Thymus (tissue), 11 donors: ENCODE measurements around the gene POLD2. TPM values are rescaled to one million over a fixed set of nuclear protein-coding genes. Genes with fewer than 3 reads are reported as not detected.

Source experiments
- DNase-seq, 9 donors: peaks; one replicate each; pipeline ENCODE4 v3.0.0-alpha.2; 2013; ENCODE audit warnings: low spot score in 9 of 9, low read depth in 6 of 9, missing footprints in 1 of 9
- H3K27ac ChIP-seq, 2 donors: one replicate each; pipeline ENCODE4 v1.5.1; 2013; ENCODE audit warnings: control low read depth in 1 of 2, low read depth in 1 of 2, low read length in 1 of 2, mild to moderate bottlenecking in 1 of 2, moderate library complexity in 1 of 2
- H3K27me3 ChIP-seq, 2 donors: one replicate each; pipeline ENCODE4 v1.5.1; 2013; ENCODE audit warnings: low read length in 1 of 2; ENCODE audit not compliant: control insufficient read depth in 2 of 2, insufficient read depth in 1 of 2
- H3K36me3 ChIP-seq, 2 donors: one replicate each; pipeline ENCODE4 v1.5.1; 2013; ENCODE audit warnings: low read length in 1 of 2, mild to moderate bottlenecking in 1 of 2, moderate library complexity in 1 of 2; ENCODE audit not compliant: control insufficient read depth in 2 of 2, insufficient read depth in 2 of 2
- H3K4me1 ChIP-seq, 2 donors: one replicate each; pipeline ENCODE4 v1.5.1; 2013; ENCODE audit warnings: low read length in 2 of 2; ENCODE audit not compliant: control insufficient read depth in 2 of 2, insufficient read depth in 2 of 2
- H3K4me3 ChIP-seq, 2 donors: one replicate each; pipeline ENCODE4 v1.5.1; 2013; ENCODE audit warnings: low read length in 2 of 2, control low read depth in 1 of 2, mild to moderate bottlenecking in 1 of 2
- H3K9me3 ChIP-seq, 2 donors: one replicate each; pipeline ENCODE4 v1.5.1; 2013; ENCODE audit warnings: low read length in 1 of 2, mild to moderate bottlenecking in 1 of 2; ENCODE audit not compliant: control insufficient read depth in 2 of 2, insufficient read depth in 1 of 2
- WGBS: extraction: QIAGEN DNeasy Blood & Tissue Kit; methylation state at CpG from one replicate; pipeline ENCODE4 v1.1.7; 2013; 5-methylcytosine and 5-hydroxymethylcytosine counted together
- polyA plus RNA-seq: library from polyadenylated mRNA; stranded (reverse); fragments of 200-250 nt; gene quantifications from one replicate; pipeline ENCODE4 v1.2.3, GENCODE V29; 2013
- total RNA-seq: library from RNA; stranded (reverse); fragments of 120-200 nt; gene quantifications from one replicate; pipeline ENCODE4 v1.2.4, GENCODE V29; 2013
- donor health status: healthy.

Gene POLD2
- total and polyA plus RNA-seq, 2 donors, result 44.0 to 79.6 TPM

DNA sequence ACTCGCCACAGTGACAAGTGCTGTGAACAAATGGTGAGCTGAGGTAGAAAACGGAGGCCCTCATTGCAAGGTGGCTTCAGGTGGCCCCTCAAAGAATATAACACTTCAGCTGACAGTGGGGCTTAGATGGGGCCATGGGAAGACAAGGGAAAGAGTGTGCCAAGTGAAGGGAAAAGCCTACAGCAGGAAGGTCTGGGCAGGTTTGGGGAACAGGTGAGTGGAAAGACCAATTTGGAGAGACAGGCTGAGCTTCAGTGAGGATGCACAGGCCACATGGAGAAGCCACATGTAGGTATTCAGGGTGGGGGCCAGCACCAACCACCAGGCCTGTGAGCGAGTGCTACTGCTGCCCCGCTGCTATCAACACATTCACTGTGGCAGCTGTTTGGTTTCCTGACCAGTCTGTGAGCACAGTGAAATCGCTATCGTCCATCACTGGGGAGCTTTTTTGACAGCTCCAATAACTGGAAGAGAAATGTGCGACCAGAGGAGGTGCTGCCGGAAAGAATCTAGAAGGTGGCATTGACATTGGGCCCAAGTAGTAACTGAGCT, 3.4 kb downstream of the POLD2 start:
- H3K4me1 ChIP-seq, result peaks cover 8 to 26% of the 10 kb centered on the region in 2 donors
- H3K9me3 ChIP-seq, result peaks cover 0 to 4% of the 10 kb centered on the region in 2 donors
- H3K4me3 ChIP-seq, result no peak overlapping the region
- DNase-seq, result no peak
- no peaks in the 10 kb centered on the region for H3K27me3 ChIP-seq
- H3K36me3 ChIP-seq, result peaks cover 33 to 57% of the 10 kb centered on the region in 2 donors
- H3K27ac ChIP-seq, result no peak overlapping the region
- 98% methylated on average over 8 of the region's 8 CpGs for WGBS

DNA sequence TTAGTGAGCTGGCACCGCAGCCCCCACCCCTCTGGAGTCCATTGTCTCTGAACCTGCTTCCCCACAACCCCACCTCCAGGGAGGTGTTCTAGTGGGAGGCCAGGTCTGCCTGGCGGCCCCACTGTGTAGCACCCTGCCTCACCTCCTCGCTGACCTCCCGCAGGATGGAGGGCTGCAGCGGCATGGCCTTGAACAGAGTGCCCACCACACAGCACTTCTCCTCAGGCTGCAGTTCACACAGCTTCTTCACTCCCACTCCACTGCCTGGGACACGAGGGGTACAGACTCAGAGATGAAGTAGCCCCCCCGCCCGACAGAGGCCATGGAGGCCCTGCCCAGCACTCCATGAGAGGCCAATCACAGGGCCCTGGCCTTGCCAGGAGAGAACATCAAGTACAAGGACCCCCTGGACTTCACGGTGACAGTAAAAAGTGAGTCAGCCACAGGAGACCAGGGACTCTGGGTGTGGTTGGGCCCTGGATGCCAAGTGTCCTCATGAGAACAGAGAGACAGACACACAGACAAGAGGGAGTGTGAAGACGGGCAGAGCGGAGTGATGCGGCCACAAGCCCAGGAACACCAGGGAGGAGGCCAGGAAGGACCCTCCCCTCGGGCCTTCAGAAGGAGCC, 5.4 kb downstream of the POLD2 start:
- H3K27ac ChIP-seq, result no peak overlapping the region
- no peak for DNase-seq
- peaks cover 52 to 75% of the 10 kb centered on the region in 2 donors for H3K36me3 ChIP-seq

DNA sequence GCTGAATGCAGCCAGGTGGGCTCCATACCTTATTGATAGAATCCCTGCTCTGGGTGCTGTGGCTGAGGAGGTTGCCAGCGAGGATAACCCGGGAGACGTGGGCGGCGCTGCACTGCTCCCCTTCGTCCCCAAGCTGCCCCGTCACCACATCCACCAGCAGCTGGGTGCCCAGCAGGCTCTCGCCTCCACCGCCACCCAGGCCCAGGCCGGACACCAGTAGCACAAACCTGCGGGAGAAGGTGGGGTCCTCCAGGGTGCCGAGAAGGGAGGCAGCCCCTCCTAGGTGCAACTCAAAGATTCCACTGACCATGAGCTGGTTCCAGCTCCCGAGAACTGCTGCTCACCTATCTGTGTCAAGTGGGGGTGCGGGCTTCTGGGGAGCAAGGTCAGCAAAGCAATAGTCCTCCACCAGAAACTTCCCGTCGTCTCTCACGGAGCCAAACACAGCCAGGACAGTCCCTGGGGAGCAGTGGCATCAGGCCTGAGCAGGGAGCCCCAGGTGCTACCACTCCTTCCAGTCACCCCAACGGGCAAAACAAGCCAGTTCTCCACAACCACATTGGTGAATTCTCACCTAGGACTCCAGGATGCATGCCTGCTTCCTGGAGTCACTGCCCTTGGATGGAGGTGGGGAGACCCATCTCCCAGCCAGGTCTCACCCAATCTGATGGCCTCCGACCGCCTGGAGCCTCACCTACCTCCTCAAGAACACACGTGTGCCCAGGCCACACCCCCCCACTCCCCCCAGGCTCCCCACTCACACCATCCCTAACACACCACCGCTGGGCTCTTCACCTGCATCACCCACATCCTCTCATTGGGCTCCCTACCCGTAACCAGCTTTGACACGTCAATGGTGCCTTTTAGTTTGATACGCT, 6.3 kb downstream of the POLD2 start:
- DNase-seq, result no peak
- 94% methylated on average over 25 of the region's 25 CpGs for WGBS
- Histone ChIP-seq H3K9me3 (peaks cover 0 to 11% of the 10 kb centered on the region in 2 donors), H3K27me3 (no peaks in the 10 kb centered on the region), H3K4me3 (no peak overlapping the region), H3K27ac (no peak overlapping the region), H3K4me1 (peaks cover under 1 to 8% of the 10 kb centered on the region in 2 donors), H3K36me3 (peaks cover 61 to 84% of the 10 kb centered on the region in 2 donors)

More for the DNA sequence above, 5.4 kb downstream of the POLD2 start:
- Histone ChIP-seq H3K4me3 (no peak overlapping the region), H3K27me3 (no peaks in the 10 kb centered on the region), H3K9me3 (peaks cover 0 to 3% of the 10 kb centered on the region in 2 donors), H3K4me1 (peaks cover 8 to 17% of the 10 kb centered on the region in 2 donors)
- 97% methylated on average over 13 of the region's 13 CpGs for WGBS

DNA sequence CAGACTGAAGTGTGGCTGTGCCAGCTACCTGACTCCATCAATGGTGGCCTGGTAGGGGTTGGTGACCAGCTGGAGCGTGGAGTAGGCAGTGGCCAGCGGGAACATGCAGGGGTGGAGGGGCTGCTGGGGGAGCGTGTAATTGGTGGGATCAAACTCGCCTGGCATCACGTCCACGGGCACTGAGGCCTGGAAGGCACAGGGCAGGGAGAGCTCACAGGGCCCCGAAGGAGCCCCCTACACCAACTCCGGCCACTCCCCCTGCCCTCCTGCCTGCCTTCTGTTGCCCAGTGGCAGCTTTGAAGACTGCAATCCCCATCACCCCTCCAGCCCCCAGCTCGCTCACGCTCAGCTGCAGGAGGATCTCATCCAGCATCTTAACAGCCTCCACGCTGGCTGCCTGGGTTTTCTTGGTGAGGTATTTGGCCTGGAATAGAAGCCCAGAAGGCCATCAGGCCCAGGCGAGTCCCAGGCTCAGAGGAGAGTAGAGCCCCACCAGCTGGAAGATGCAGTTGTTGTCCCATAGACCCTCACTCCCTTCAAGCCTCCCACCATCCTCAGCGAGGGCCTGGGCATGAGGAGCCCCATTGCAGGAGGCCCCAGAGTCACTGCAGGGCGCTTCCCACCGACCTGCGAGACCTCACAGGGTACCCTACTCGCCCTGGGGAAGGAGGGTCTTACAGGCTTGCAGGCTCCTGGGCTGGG, 7.1 kb downstream of the POLD2 start:
- Histone ChIP-seq H3K27me3 (no peaks in the 10 kb centered on the region), H3K9me3 (peaks cover 0 to 11% of the 10 kb centered on the region in 2 donors), H3K4me3 (no peak overlapping the region), H3K4me1 (peaks cover 0 to 2% of the 10 kb centered on the region in 2 donors), H3K36me3 (peaks cover 69 to 85% of the 10 kb centered on the region in 2 donors), H3K27ac (peak overlapping the region; percentile 7 to 26)
- WGBS, result 94% methylated on average over 17 of the region's 17 CpGs
- DNase-seq, result no peak

DNA sequence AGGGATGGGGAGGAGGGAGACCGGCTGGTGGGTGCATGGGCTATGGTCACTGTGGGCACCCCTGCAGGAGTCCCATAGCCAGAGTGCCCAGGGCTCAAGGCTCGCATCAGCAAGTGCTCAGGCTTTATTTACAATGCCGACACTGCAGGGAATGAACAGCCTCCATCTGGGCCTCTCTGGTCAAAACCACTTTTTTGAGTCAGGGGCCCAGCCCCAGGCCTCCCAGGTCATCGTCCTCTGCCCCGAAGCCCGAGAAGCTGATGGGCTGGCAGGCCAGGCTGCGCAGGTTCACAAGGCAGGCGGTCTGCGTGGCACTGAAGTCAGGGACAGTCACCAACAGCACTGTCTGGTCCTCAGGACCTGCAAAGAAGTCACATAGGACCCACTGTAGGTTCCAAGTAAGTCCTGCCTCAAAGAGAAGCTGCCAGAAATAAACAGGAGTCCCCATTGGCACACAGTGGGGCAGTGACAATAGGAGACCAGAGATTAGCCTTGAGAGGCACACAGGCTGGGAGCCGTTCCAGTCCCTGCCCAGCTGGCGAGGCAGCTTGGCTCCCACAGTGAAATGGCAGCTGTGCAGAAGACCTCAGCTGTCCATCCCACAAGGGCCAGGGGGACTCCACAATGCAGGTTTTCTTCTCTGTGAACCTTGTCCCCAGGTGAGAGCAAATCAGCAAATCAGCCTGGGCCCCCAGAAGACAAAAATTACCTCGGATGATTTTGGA, 8.6 kb downstream of the POLD2 start:
- H3K4me1 ChIP-seq, result peaks cover 4 to 8% of the 10 kb centered on the region in 2 donors
- peaks cover 0 to 11% of the 10 kb centered on the region in 2 donors for H3K9me3 ChIP-seq
- no peaks in the 10 kb centered on the region for H3K27me3 ChIP-seq
- H3K36me3 ChIP-seq, result peaks cover 79 to 88% of the 10 kb centered on the region in 2 donors
- WGBS, result 95% methylated on average over 12 of the region's 12 CpGs
- no peak overlapping the region for H3K4me3 ChIP-seq
- DNase-seq, result no peak
- H3K27ac ChIP-seq, result peak overlapping the region in 1 of 2 donors; percentile 50

DNA sequence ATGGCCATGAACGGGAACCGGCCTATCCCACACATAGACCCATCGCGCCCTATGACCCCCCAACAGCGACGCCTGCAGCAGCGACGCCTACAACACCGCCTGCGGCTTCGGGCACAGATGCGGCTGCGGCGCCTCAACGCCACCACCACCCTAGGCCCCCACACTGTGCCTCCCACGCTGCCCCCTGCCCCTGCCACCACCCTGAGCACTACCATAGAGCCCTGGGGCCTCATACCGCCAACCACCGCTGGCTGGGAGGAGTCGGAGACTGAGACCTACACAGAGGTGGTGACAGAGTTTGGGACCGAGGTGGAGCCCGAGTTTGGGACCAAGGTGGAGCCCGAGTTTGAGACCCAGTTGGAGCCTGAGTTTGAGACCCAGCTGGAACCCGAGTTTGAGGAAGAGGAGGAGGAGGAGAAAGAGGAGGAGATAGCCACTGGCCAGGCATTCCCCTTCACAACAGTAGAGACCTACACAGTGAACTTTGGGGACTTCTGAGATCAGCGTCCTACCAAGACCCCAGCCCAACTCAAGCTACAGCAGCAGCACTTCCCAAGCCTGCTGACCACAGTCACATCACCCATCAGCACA, 9.5 kb downstream of the POLD2 start:
- Histone ChIP-seq H3K9me3 (peaks cover 0 to 11% of the 10 kb centered on the region in 2 donors), H3K4me1 (peaks cover 4 to 15% of the 10 kb centered on the region in 2 donors), H3K4me3 (no peak overlapping the region), H3K27ac (peak overlapping the region in 1 of 2 donors; percentile 30), H3K27me3 (no peaks in the 10 kb centered on the region), H3K36me3 (peaks cover 88% of the 10 kb centered on the region in 2 donors)
- WGBS, result 97% methylated on average over 24 of the region's 24 CpGs
- no peak for DNase-seq

DNA sequence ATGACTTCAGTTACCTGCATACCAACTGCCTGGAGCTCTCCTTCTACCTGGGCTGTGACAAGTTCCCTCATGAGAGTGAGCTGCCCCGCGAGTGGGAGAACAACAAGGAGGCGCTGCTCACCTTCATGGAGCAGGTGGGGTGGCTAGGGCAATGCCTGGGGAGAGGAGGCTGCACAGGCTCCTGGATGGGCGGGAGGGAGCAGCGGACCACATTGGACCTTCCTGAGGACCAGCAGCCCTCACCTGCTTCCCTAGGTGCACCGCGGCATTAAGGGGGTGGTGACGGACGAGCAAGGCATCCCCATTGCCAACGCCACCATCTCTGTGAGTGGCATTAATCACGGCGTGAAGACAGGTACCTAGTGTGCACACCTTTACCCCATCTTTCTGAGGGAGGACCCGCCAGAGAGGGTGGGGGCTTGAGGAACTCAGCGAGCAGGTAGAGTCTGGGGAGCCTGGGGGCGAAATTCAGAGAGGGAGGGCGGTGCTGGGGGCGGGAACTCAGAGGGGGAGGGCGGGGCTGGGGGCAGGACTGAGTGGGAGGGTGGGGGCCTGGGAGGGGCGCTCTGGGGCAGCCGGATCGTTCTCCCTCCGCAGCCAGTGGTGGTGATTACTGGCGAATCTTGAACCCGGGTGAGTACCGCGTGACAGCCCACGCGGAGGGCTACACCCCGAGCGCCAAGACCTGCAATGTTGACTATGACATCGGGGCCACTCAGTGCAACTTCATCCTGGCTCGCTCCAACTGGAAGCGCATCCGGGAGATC, 10.2 kb downstream of the POLD2 start:
- DNase-seq, result no peak
- H3K9me3 ChIP-seq, result peaks cover 0 to 11% of the 10 kb centered on the region in 2 donors
- no peak overlapping the region for H3K4me3 ChIP-seq
- H3K27me3 ChIP-seq, result no peaks in the 10 kb centered on the region
- WGBS, result 96% methylated on average over 34 of the region's 34 CpGs
- H3K27ac ChIP-seq, result no peak overlapping the region
- H3K36me3 ChIP-seq, result peaks cover 93 to 95% of the 10 kb centered on the region in 2 donors
- H3K4me1 ChIP-seq, result peaks cover 6 to 22% of the 10 kb centered on the region in 2 donors
